ENCODE data around the gene LRP2. TPM values are rescaled to one million over a fixed set of nuclear protein-coding genes. Genes with fewer than 3 reads are reported as not detected.

The LRP2 gene
- total and polyA plus RNA-seq, 2 donors (not counting 1 experiment from before 2014, with no cell fraction given): under 0.01 TPM; not detected in 1

DNA sequence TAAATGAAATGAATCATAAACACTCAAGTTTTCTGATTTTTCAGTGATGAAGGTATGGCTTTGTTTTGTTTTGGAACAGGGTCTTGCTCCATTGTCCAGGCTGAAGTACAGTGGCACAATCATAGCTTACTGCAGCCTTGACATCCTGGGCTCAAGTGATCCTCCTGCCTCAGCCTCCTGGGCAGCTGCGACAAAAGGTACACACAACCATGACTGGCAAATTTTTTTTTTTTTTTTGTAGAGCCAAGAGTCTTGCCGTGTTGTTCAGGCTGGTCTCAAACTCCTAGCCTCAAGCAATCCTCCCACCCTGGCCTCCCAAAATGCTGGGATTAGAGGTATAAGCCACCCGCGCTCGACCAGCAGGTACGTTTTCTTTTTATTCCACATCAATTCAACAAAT lies 22.5 kb upstream of the LRP2 start:
- H3K9ac ChIP-seq (ENCODE audit: insufficient read depth, low read length): no peak overlapping the region
- no peak overlapping the region for H3K4me2 ChIP-seq (ENCODE audit: extremely low read depth, insufficient read depth, low read length)
- H3K27ac ChIP-seq (ENCODE audit: insufficient read depth, low read length): no peak overlapping the region
- TF ChIP-seq EZH2 (IDR thresholded peaks at IDR 0.05; ENCODE audit: low read length, missing control alignments): no peak
- TF ChIP-seq, protein P1, sequence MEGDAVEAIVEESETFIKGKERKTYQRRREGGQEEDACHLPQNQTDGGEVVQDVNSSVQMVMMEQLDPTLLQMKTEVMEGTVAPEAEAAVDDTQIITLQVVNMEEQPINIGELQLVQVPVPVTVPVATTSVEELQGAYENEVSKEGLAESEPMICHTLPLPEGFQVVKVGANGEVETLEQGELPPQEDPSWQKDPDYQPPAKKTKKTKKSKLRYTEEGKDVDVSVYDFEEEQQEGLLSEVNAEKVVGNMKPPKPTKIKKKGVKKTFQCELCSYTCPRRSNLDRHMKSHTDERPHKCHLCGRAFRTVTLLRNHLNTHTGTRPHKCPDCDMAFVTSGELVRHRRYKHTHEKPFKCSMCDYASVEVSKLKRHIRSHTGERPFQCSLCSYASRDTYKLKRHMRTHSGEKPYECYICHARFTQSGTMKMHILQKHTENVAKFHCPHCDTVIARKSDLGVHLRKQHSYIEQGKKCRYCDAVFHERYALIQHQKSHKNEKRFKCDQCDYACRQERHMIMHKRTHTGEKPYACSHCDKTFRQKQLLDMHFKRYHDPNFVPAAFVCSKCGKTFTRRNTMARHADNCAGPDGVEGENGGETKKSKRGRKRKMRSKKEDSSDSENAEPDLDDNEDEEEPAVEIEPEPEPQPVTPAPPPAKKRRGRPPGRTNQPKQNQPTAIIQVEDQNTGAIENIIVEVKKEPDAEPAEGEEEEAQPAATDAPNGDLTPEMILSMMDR (conservative IDR thresholded peaks at IDR 0.05 in 1 of 2, IDR thresholded peaks at IDR 0.05 in 1 of 2; ENCODE audit: low read depth in 1 of 2, low read length in 2 of 2): no peak
- no peaks in the 10 kb centered on the region for H3K36me3 ChIP-seq (ENCODE audit: control insufficient read depth, insufficient read depth, low read length)
- no peak overlapping the region for H3K4me3 ChIP-seq (replicated peaks in 1 of 4; ENCODE audit: control extremely low read depth in 1 of 4, insufficient read depth in 1 of 4, low read depth in 3 of 4, low read length in 4 of 4)
- no peaks in the 10 kb centered on the region for H3K27me3 ChIP-seq (ENCODE audit: control insufficient read depth, insufficient read depth, low read length)
- H3K4me1 ChIP-seq (ENCODE audit: control insufficient read depth, extremely low read depth, insufficient read depth, low read length): no peaks in the 10 kb centered on the region
- no peaks in the 10 kb centered on the region for H3K79me2 ChIP-seq (ENCODE audit: control insufficient read depth, insufficient read depth, low read length)
- H3K9me3 ChIP-seq (ENCODE audit: control insufficient read depth, insufficient read depth, low read depth, low read length): no peaks in the 10 kb centered on the region
- H2AFZ ChIP-seq (ENCODE audit: low read length): no peak overlapping the region
- no peaks in the 10 kb centered on the region for H4K20me1 ChIP-seq (ENCODE audit: control insufficient read depth, extremely low read depth, insufficient read depth, low read length)
- DNase-seq (ENCODE audit: low read depth in 2 of 2): no peak

DNA sequence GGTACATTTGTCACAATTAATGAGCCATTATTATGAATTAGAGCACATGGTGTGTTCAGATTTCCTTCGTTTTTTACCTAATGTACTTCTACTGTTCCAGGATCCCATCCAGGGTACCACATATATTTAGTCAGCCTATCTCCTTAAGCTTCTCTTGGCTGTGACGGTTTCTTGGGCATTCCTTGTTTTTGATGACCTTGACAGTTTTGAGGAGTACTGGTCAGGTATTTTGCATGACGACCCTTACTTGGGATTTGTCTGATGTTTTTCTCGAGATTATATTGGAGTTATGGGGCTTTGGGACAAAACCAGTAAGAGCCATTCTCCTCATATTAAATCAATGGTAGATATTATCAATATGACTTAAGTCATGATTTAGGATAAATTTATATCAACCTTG lies 10.2 kb upstream of the LRP2 start:
- no peak for TF ChIP-seq EZH2 (IDR thresholded peaks at IDR 0.05; ENCODE audit: low read length, missing control alignments)
- TF ChIP-seq, protein P1 (conservative IDR thresholded peaks at IDR 0.05 in 1 of 2, IDR thresholded peaks at IDR 0.05 in 1 of 2; ENCODE audit: low read depth in 1 of 2, low read length in 2 of 2): no peak
- H3K4me3 ChIP-seq (replicated peaks in 1 of 4; ENCODE audit: control extremely low read depth in 1 of 4, insufficient read depth in 1 of 4, low read depth in 3 of 4, low read length in 4 of 4): no peak overlapping the region
- no peak for DNase-seq (ENCODE audit: low read depth in 2 of 2)
- H3K9ac ChIP-seq (ENCODE audit: insufficient read depth, low read length): no peak overlapping the region
- no peak overlapping the region for H2AFZ ChIP-seq (ENCODE audit: low read length)
- no peaks in the 10 kb centered on the region for H3K36me3 ChIP-seq (ENCODE audit: control insufficient read depth, insufficient read depth, low read length)
- no peaks in the 10 kb centered on the region for H3K4me1 ChIP-seq (ENCODE audit: control insufficient read depth, extremely low read depth, insufficient read depth, low read length)
- no peak overlapping the region for H3K4me2 ChIP-seq (ENCODE audit: extremely low read depth, insufficient read depth, low read length)
- H4K20me1 ChIP-seq (ENCODE audit: control insufficient read depth, extremely low read depth, insufficient read depth, low read length): no peaks in the 10 kb centered on the region
- no peaks in the 10 kb centered on the region for H3K9me3 ChIP-seq (ENCODE audit: control insufficient read depth, insufficient read depth, low read depth, low read length)
- H3K27me3 ChIP-seq (ENCODE audit: control insufficient read depth, insufficient read depth, low read length): no peaks in the 10 kb centered on the region
- H3K79me2 ChIP-seq (ENCODE audit: control insufficient read depth, insufficient read depth, low read length): no peaks in the 10 kb centered on the region
- no peak overlapping the region for H3K27ac ChIP-seq (ENCODE audit: insufficient read depth, low read length)

DNA sequence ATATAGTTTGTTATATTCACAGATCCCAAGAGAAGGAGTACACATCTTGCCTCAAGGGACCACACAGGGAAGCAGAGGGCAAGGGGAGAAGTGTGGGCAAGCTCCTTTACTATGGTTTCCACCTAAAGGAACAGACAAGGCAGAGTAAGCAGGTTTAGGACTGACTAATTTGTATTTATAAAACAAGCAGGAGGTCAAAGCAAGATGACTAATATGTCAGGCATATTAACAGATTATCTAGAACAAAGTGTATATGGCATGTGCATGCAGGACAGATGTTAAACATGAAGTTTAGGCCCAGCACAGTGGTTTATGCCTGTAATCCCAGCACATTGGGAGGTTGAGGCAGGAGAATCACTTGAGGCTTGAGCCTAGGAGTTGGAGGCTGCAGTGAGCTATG lies 3.7 kb upstream of the LRP2 start:
- peaks cover 9% of the 10 kb centered on the region for H3K4me1 ChIP-seq (ENCODE audit: control insufficient read depth, extremely low read depth, insufficient read depth, low read length)
- peaks cover 28% of the 10 kb centered on the region for H3K27me3 ChIP-seq (ENCODE audit: control insufficient read depth, insufficient read depth, low read length)
- no peak overlapping the region for H3K4me2 ChIP-seq (ENCODE audit: extremely low read depth, insufficient read depth, low read length)
- no peaks in the 10 kb centered on the region for H3K9me3 ChIP-seq (ENCODE audit: control insufficient read depth, insufficient read depth, low read depth, low read length)
- H3K4me3 ChIP-seq (replicated peaks in 1 of 4; ENCODE audit: control extremely low read depth in 1 of 4, insufficient read depth in 1 of 4, low read depth in 3 of 4, low read length in 4 of 4): no peak overlapping the region
- TF ChIP-seq, protein P1 (conservative IDR thresholded peaks at IDR 0.05 in 1 of 2, IDR thresholded peaks at IDR 0.05 in 1 of 2; ENCODE audit: low read depth in 1 of 2, low read length in 2 of 2): no peak
- no peak for TF ChIP-seq EZH2 (IDR thresholded peaks at IDR 0.05; ENCODE audit: low read length, missing control alignments)
- no peaks in the 10 kb centered on the region for H3K79me2 ChIP-seq (ENCODE audit: control insufficient read depth, insufficient read depth, low read length)
- H3K27ac ChIP-seq (ENCODE audit: insufficient read depth, low read length): no peak overlapping the region
- H3K36me3 ChIP-seq (ENCODE audit: control insufficient read depth, insufficient read depth, low read length): no peaks in the 10 kb centered on the region
- peak in 1 of 2 donors; percentile 2 for DNase-seq (ENCODE audit: low read depth in 2 of 2)
- H4K20me1 ChIP-seq (ENCODE audit: control insufficient read depth, extremely low read depth, insufficient read depth, low read length): no peaks in the 10 kb centered on the region
- no peak overlapping the region for H3K9ac ChIP-seq (ENCODE audit: insufficient read depth, low read length)
- no peak overlapping the region for H2AFZ ChIP-seq (ENCODE audit: low read length)
